GM10266 (cell line): Measurements from ENCODE around the gene TCTN3.

ENCODE experiments used
- DNase-seq: peaks from one replicate; pipeline ENCODE4 v3.0.0; 2012; ENCODE audit errors: extremely low spot score
- TF ChIP-seq, protein P1 (sequence below): IDR thresholded peaks from 2 replicates; pipeline ENCODE4 v1.5.1; 2012; ENCODE audit warnings: mild to moderate bottlenecking, low read depth; ENCODE audit not compliant: control insufficient read depth, insufficient read depth; ENCODE audit errors: missing control alignments

The TCTN3 gene

DNA sequence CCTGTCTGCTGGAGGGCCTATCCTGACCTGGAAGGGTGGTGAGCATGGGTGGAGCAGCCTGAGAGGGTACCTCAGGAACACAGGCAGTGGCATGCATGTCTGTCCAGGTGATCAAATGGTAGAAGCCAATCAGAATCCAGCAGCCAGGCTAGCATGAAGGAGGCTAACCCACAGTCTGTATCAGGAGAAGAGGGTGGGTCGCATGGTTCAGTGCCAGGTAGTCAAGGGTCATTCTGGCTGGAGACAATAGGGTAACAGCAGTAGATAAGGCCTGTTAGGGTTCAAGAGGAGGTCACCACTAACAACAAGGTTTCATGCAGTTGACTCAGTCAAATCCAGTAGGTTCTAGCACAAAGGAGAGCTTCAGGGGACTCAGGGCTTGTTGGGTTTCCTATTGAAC, 47.6 kb downstream of the TCTN3 start:
- TF ChIP-seq, protein P1, sequence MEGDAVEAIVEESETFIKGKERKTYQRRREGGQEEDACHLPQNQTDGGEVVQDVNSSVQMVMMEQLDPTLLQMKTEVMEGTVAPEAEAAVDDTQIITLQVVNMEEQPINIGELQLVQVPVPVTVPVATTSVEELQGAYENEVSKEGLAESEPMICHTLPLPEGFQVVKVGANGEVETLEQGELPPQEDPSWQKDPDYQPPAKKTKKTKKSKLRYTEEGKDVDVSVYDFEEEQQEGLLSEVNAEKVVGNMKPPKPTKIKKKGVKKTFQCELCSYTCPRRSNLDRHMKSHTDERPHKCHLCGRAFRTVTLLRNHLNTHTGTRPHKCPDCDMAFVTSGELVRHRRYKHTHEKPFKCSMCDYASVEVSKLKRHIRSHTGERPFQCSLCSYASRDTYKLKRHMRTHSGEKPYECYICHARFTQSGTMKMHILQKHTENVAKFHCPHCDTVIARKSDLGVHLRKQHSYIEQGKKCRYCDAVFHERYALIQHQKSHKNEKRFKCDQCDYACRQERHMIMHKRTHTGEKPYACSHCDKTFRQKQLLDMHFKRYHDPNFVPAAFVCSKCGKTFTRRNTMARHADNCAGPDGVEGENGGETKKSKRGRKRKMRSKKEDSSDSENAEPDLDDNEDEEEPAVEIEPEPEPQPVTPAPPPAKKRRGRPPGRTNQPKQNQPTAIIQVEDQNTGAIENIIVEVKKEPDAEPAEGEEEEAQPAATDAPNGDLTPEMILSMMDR: no peak
- no peak for DNase-seq

DNA sequence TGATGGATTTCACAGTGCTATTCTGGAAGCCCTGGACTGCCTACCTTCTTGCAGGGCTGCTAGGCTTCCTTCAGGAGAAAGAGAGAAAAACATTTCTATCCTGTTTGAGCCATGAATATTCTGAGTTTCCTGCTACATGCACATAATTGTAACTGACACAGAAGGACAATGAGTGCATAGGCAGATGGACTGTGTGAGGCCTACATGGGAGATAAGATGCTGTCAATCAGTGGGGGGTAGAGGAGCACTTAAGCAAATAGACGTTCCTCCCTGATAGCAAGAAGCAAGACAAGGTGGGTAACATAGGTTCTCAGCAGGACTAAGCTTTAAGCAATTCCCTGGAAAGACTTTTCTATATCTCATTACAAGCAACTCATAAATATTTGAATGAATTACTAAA, 48.8 kb downstream of the TCTN3 start:
- TF ChIP-seq, protein P1: no peak
- no peak for DNase-seq

DNA sequence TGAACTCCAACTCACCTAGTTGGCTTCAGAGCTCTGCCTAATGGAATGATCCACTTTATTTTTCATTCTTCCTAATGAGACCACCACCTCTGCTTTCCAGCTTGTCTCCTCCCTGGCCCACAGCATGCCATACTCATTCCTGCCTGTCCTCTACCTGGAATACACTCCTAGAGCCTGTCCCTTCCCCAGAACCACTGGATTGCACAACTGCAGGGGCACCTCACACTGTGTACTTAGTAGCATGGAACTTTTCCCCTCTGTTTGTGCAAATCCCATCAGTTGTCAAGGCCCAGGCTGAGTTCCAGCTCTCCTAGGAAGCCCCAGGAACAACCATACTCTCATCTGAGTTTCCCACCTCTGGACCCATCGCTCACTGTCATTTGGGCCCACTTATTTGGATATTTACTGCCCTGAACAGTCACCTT, 52.8 kb downstream of the TCTN3 start:
- no peak for DNase-seq
- TF ChIP-seq, protein P1: no peak

DNA sequence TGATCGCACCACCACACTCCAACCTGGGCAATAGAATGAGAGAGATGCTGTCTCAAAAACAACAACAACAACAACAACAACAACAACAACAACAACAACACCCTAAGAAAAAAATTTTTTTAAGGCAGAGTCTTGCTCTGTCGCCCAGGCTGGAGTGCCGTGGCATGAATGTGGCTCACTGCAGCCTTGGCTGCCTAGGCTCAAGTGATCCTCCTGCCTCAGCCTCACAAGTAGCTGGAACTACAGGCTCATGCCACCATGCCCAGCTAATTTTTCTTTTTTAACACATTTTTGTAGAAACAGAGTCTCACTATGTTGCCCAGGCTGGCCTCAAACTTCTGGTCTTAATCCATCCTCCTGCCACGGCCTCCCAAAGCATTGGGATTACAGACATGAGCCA, 55.8 kb downstream of the TCTN3 start:
- TF ChIP-seq, protein P1: no peak
- DNase-seq: no peak

DNA sequence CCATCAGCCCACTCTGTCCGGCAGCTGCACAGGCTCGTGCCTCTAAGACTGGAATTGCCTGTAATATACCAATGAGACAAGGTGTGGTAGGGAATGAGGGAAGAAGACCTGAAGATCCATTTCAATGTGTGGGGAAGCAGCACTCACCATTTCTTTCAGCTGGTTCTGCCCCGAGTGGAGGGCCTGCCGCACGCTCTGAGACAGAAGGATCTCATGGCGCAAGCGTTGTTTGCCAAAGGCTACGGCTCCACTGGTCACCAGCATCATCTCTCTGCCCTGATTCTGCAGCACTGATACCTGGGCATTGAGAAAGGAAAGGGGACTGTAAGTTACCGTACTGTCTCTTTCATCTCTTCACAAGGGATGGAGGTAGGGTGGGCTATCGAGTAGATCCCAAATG, 56.6 kb downstream of the TCTN3 start:
- TF ChIP-seq, protein P1: no peak
- no peak for DNase-seq

DNA sequence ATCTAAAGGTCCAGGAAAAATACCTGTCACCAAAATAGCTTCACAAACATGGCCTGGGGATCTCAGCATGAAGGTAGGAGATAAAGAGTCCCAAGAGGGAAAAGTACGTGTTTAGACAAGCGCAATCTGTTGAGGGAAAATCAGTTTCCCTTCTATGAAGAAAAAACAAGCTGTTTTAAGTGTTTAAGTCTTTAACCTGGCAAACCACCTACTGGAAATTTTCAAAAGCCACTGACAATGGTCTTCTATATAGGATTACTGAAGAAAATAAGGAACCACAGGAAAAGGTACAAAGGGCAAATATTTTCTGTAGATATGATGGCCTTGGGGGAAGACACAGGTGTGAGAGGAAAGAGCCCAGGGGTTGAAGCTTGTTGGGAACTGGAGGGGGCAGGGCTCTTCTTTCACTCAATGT, 58.4 kb downstream of the TCTN3 start:
- no peak for DNase-seq
- TF ChIP-seq, protein P1: no peak

DNA sequence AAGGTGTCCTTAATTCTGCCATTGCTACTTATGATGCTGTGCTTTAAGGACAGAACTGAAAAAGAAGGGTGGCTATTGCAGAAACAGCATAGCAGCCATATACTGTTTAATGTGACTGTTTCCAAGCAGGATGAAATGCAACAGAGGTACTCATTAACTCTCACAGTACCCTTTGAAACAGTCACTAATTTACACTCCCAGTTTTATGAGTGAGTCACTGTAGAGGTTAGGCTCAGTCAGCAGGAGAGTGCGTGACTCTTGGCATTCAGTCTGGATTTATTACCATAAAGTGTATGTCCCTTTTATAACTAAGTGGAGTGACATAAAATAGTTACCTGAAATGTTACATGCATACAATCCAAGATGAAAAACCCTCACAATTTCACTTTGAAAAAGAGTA, 64.9 kb downstream of the TCTN3 start:
- no peak for DNase-seq

More for the DNA sequence above, 64.9 kb downstream of the TCTN3 start:
- TF ChIP-seq, protein P1: no peak
